H9 (cell line): Measurements from ENCODE around the gene POU3F4. TPM values are rescaled to one million over a fixed set of nuclear protein-coding genes. Genes with fewer than 3 reads are reported as not detected.

Experiments used
- DNase-seq: peaks from one replicate; pipeline ENCODE4 v3.0.0-alpha.2; 2017
- H2AFZ ChIP-seq: one replicate; pipeline ENCODE4 v1.6.1; 2013; ENCODE audit warnings: mild to moderate bottlenecking, low read length, control low read depth, moderate library complexity
- H2AK5ac ChIP-seq: 2 replicates; pipeline ENCODE4 v1.6.1; 2013; ENCODE audit warnings: low read length, control low read depth, mixed read lengths; ENCODE audit not compliant: insufficient read length
- H2BK120ac ChIP-seq: one replicate; pipeline ENCODE4 v1.6.1; 2013; ENCODE audit warnings: low read depth, mild to moderate bottlenecking, low read length, control low read depth, inconsistent platforms; ENCODE audit not compliant: poor library complexity, severe bottlenecking
- H2BK12ac ChIP-seq: 2 replicates; pipeline ENCODE4 v1.6.1; 2013; ENCODE audit warnings: low read length, control low read depth, mixed read lengths, low read depth; ENCODE audit not compliant: insufficient read length
- H2BK15ac ChIP-seq: 2 replicates; pipeline ENCODE4 v1.6.1; 2013; ENCODE audit warnings: low read depth, low read length, control low read depth
- H2BK20ac ChIP-seq: one replicate; pipeline ENCODE4 v1.6.1; 2013; ENCODE audit warnings: low read depth, mild to moderate bottlenecking, low read length, control low read depth, inconsistent platforms; ENCODE audit not compliant: poor library complexity, severe bottlenecking
- H2BK5ac ChIP-seq: 2 replicates; pipeline ENCODE4 v1.6.1; 2013; ENCODE audit warnings: low read length, control low read depth, mixed read lengths; ENCODE audit not compliant: insufficient read length
- H3K14ac ChIP-seq: 2 replicates; pipeline ENCODE4 v1.6.1; 2013; ENCODE audit warnings: low read length, control low read depth; ENCODE audit not compliant: insufficient read depth
- H3K18ac ChIP-seq: 2 replicates; pipeline ENCODE4 v1.6.1; 2013; ENCODE audit warnings: low read depth, mild to moderate bottlenecking, mixed read lengths, low read length, control low read depth; ENCODE audit not compliant: insufficient read length
- H3K23ac ChIP-seq: 2 replicates; pipeline ENCODE4 v1.6.1; 2013; ENCODE audit warnings: low read length, control low read depth, mixed read lengths, low read depth; ENCODE audit not compliant: insufficient read length
- H3K23me2 ChIP-seq: 2 replicates; pipeline ENCODE4 v1.6.1; 2013; ENCODE audit warnings: low read depth, mild to moderate bottlenecking, mixed read lengths, low read length, control low read depth; ENCODE audit not compliant: insufficient read length, poor library complexity, severe bottlenecking
- H3K27ac ChIP-seq: 2 replicates; pipeline ENCODE4 v1.5.1; 2013; ENCODE audit warnings: low read length, control low read depth, mixed read lengths, low read depth; ENCODE audit not compliant: insufficient read length
- H3K27me3 ChIP-seq: 2 replicates; pipeline ENCODE4 v1.6.1; 2013; ENCODE audit warnings: low read length, control low read depth, inconsistent platforms; ENCODE audit not compliant: insufficient read depth
- H3K4ac ChIP-seq: 2 replicates; pipeline ENCODE4 v1.6.1; 2013; ENCODE audit warnings: low read depth, mild to moderate bottlenecking, control low read depth, inconsistent platforms, low read length, moderate library complexity
- H3K4me1 ChIP-seq: 2 replicates; pipeline ENCODE4 v1.6.1; 2013; ENCODE audit warnings: low read length, control low read depth, inconsistent platforms; ENCODE audit not compliant: insufficient read depth
- H3K4me2 ChIP-seq: 2 replicates; pipeline ENCODE4 v1.6.1; 2013; ENCODE audit warnings: low read length, control low read depth, mixed read lengths; ENCODE audit not compliant: insufficient read length, insufficient read depth
- H3K56ac ChIP-seq: 2 replicates; pipeline ENCODE4 v1.6.1; 2013; ENCODE audit warnings: low read depth, mild to moderate bottlenecking, mixed read lengths, low read length, control low read depth; ENCODE audit not compliant: insufficient read length
- H3K79me1 ChIP-seq: 2 replicates; pipeline ENCODE4 v1.6.1; 2013; ENCODE audit warnings: low read depth, mild to moderate bottlenecking, moderate library complexity, low read length, control low read depth, inconsistent platforms; ENCODE audit not compliant: insufficient read depth, poor library complexity, severe bottlenecking
- H3K79me2 ChIP-seq: 2 replicates; pipeline ENCODE4 v1.6.1; 2013; ENCODE audit warnings: low read length, control low read depth, inconsistent platforms; ENCODE audit not compliant: insufficient read depth
- H3K9ac ChIP-seq: 2 replicates; pipeline ENCODE4 v1.6.1; 2013; ENCODE audit warnings: low read length, control low read depth, mixed read lengths; ENCODE audit not compliant: insufficient read length; ENCODE audit errors: extremely low read depth
- H3K9me3 ChIP-seq: one replicate; pipeline ENCODE4 v1.6.1; 2013; ENCODE audit warnings: low read depth, low read length, inconsistent platforms; ENCODE audit not compliant: control insufficient read depth
- H3T11ph ChIP-seq: one replicate; pipeline ENCODE4 v1.6.1; 2013; ENCODE audit warnings: mild to moderate bottlenecking, low read length, control low read depth, inconsistent platforms
- H4K20me1 ChIP-seq: one replicate; pipeline ENCODE4 v1.6.1; 2013; ENCODE audit not compliant: control insufficient read depth, insufficient read length, insufficient read depth
- H4K5ac ChIP-seq: 2 replicates; pipeline ENCODE4 v1.6.1; 2013; ENCODE audit warnings: low read depth, mild to moderate bottlenecking, mixed read lengths, low read length, control low read depth; ENCODE audit not compliant: insufficient read length
- H4K8ac ChIP-seq: replicated peaks from 2 replicates; pipeline ENCODE4 v1.6.1; 2013; ENCODE audit warnings: low read length, control low read depth, mixed read lengths, low read depth; ENCODE audit not compliant: insufficient read length
- H4K91ac ChIP-seq: 2 replicates; pipeline ENCODE4 v1.6.1; 2013; ENCODE audit warnings: low read depth, mild to moderate bottlenecking, moderate library complexity, mixed read lengths, low read length, control low read depth; ENCODE audit not compliant: insufficient read length
- H3K27ac Mint-ChIP-seq, 3 experiments: 2 replicates in 2 of 3; 3 replicates in 1 of 3; pipeline ENCODE4 v1.8.0; 2020 to 2021; ENCODE audit warnings: mixed read lengths in 3 of 3, mild to moderate bottlenecking in 1 of 3, moderate library complexity in 1 of 3
- H3K27me3 Mint-ChIP-seq: 2 replicates; pipeline ENCODE4 v1.8.0; 2021; ENCODE audit warnings: low read depth, mild to moderate bottlenecking, moderate library complexity, mixed read lengths
- H3K36me3 Mint-ChIP-seq, 3 experiments: 2 replicates in 2 of 3; 3 replicates in 1 of 3; pipeline ENCODE4 v1.8.0; 2020 to 2021; ENCODE audit warnings: low read depth in 3 of 3, mixed read lengths in 3 of 3; ENCODE audit not compliant: insufficient read depth in 1 of 3
- H3K4me1 Mint-ChIP-seq, 2 experiments: 2 replicates each; pipeline ENCODE4 v1.8.0; 2020; ENCODE audit warnings: mixed read lengths in 2 of 2
- H3K4me3 Mint-ChIP-seq, 2 experiments: 2 replicates in 1 of 2; 3 replicates in 1 of 2; pipeline ENCODE4 v1.8.0; 2020 to 2021; ENCODE audit warnings: mild to moderate bottlenecking in 2 of 2, mixed read lengths in 2 of 2, moderate library complexity in 1 of 2
- H3K9me3 Mint-ChIP-seq, 2 experiments: 2 replicates in 1 of 2; 3 replicates in 1 of 2; pipeline ENCODE4 v1.8.0; 2020; ENCODE audit warnings: mild to moderate bottlenecking in 2 of 2, mixed read lengths in 2 of 2, moderate library complexity in 1 of 2
- CTCF ChIP-seq: fragments of 200-600 bp; sonication (generic); conservative IDR thresholded peaks from 3 replicates; pipeline ENCODE4 v1.8.0; 2021; ENCODE audit warnings: antibody characterized with exemption, mild to moderate bottlenecking
- WGBS: extraction: QIAGEN DNeasy Blood & Tissue Kit; methylation state at CpG from one replicate; pipeline ENCODE4 v1.1.7; 2013; ENCODE audit warnings: missing lambda C conversion rate, low lambda C conversion rate, mixed read lengths; ENCODE audit not compliant: insufficient read length; ENCODE audit errors: extremely low coverage; 5-methylcytosine and 5-hydroxymethylcytosine counted together
- total RNA-seq: library from RNA; stranded (reverse); gene quantifications from 2 replicates; pipeline ENCODE4 v1.2.1, GENCODE V29; 2021

The POU3F4 gene
- total RNA-seq, 1 experiment from 2014 or later = 0.35 TPM

- H2BK15ac ChIP-seq = no peak overlapping the region
- no CpG with 5 or more reads among the region's 1 CpG for WGBS
- no peaks in the 10 kb centered on the region for H3K79me1 ChIP-seq
- H3K56ac ChIP-seq = no peak overlapping the region
- H3K14ac ChIP-seq = no peak overlapping the region
- no peak overlapping the region for H2AK5ac ChIP-seq
- DNase-seq = no peak
- no peak overlapping the region for H4K8ac ChIP-seq
- H3K4ac ChIP-seq = no peak overlapping the region
- peaks cover 19% of the 10 kb centered on the region for H3K9me3 ChIP-seq
- H2BK120ac ChIP-seq = no peak overlapping the region
- no peak overlapping the region for H3K18ac ChIP-seq
- no peaks in the 10 kb centered on the region for H3K27me3 ChIP-seq
- H3T11ph ChIP-seq = no peak overlapping the region
- H2BK20ac ChIP-seq = no peak overlapping the region
- H3K4me2 ChIP-seq = no peak overlapping the region
- H4K5ac ChIP-seq = no peak overlapping the region
- no peaks in the 10 kb centered on the region; a peak in 1 of 7 replicates for H3K36me3 Mint-ChIP-seq
- H2AFZ ChIP-seq = no peak overlapping the region
- no peak overlapping the region for H3K4me3 Mint-ChIP-seq
- TF ChIP-seq CTCF = no peak
- no peak overlapping the region for H3K27ac ChIP-seq
- no peak overlapping the region for H4K91ac ChIP-seq
- no peaks in the 10 kb centered on the region for H3K79me2 ChIP-seq
- no peak overlapping the region for H3K27ac Mint-ChIP-seq
- H3K4me1 ChIP-seq = no peaks in the 10 kb centered on the region; the same call in 1 of the 2 replicates
- H3K27me3 Mint-ChIP-seq = no peaks in the 10 kb centered on the region
- H4K20me1 ChIP-seq = no peaks in the 10 kb centered on the region
- H3K23me2 ChIP-seq = no peaks in the 10 kb centered on the region
- H3K9ac ChIP-seq = no peak overlapping the region
- H3K23ac ChIP-seq = no peak overlapping the region
- no peak overlapping the region for H2BK12ac ChIP-seq
- H3K9me3 Mint-ChIP-seq = peaks cover 49 to 50% of the 10 kb centered on the region in 2 experiments
- no peak overlapping the region for H2BK5ac ChIP-seq
- H3K4me1 Mint-ChIP-seq = peaks cover 9 to 10% of the 10 kb centered on the region in 2 experiments; a peak in 3 of 4 replicates
Observed at GRCh38 chrX:83529950-83530349, 21.9 kb downstream of the POU3F4 start.
